Suprapubic skin (tissue), 3 donors: Measurements from ENCODE around the gene ACOX3.

Experiments used
- CTCF ChIP-seq, 2 donors: fragments of 200-600 bp in 1 of 2; fragments of 450-650 bp in 1 of 2; sonication (generic) in 1 of 2; IDR thresholded peaks; one replicate each; pipeline ENCODE4 v1.5.1; 2016 to 2019; ENCODE audit warnings: antibody characterized with exemption in 2 of 2, mild to moderate bottlenecking in 1 of 2, moderate library complexity in 1 of 2
- POLR2AphosphoS5 ChIP-seq, 3 donors: sonication (generic); formaldehyde crosslinking; IDR thresholded peaks; one replicate each; pipeline ENCODE4 v1.6.1; 2017; ENCODE audit warnings: antibody characterized with exemption in 3 of 3

GRCh38 chr4:8328866-8329559, 111.5 kb downstream of the ACOX3 start:
- TF ChIP-seq CTCF (IDR thresholded peaks at IDR 0.05) (no peak), POLR2AphosphoS5 (IDR thresholded peaks at IDR 0.05) (no peak)
